ENCODE results near the gene SPSB4. TPM values are rescaled to one million over a fixed set of nuclear protein-coding genes. Genes with fewer than 3 reads are reported as not detected.

The SPSB4 gene
- total and polyA plus RNA-seq, 4 donors, result 0.19 to 1.9 (median 0.87) TPM

GRCh38 chr3:141080431-141080830, 29.3 kb downstream of the SPSB4 start (continued):
- no peak for TF ChIP-seq CTCF (IDR thresholded peaks at IDR 0.05; ENCODE audit: low read depth, low read length, missing input control)

GRCh38 chr3:141081141-141081795, 30.1 kb downstream of the SPSB4 start:
- H3K4me1 ChIP-seq (ENCODE audit: control insufficient read depth in 4 of 4, insufficient read depth in 4 of 4, low read length in 3 of 4), result peaks cover 0 to 2% (median 0%) of the 10 kb centered on the region in 4 donors
- 81% methylated on average over 10 of the region's 10 CpGs for WGBS
- H3K27ac ChIP-seq (ENCODE audit: low read depth in 1 of 2, low read length in 2 of 2), result no peak overlapping the region
- no peak for TF ChIP-seq NR2F2 (IDR thresholded peaks at IDR 0.05)
- TF ChIP-seq RXRA (IDR thresholded peaks at IDR 0.05), result no peak
- TF ChIP-seq ATF3 (IDR thresholded peaks at IDR 0.05), result no peak
- TF ChIP-seq EGR1 (IDR thresholded peaks at IDR 0.05; ENCODE audit: low read depth in 2 of 2), result no peak
- no peak for TF ChIP-seq CTCF (IDR thresholded peaks at IDR 0.05; ENCODE audit: low read depth, low read length, missing input control)
- TF ChIP-seq ZBTB33 (IDR thresholded peaks at IDR 0.05), result no peak
- no peak for TF ChIP-seq FOXA2 (IDR thresholded peaks at IDR 0.05)
- TF ChIP-seq JUND (IDR thresholded peaks at IDR 0.05), result no peak
- TF ChIP-seq MAX (IDR thresholded peaks at IDR 0.05), result no peak
- TF ChIP-seq TAF1 (conservative IDR thresholded peaks at IDR 0.05), result no peak
- no peak for TF ChIP-seq FOXA1 (IDR thresholded peaks at IDR 0.05)
- TF ChIP-seq YY1 (IDR thresholded peaks at IDR 0.05), result no peak
- no peak for TF ChIP-seq GABPA (IDR thresholded peaks at IDR 0.05 in 1 of 2, conservative IDR thresholded peaks at IDR 0.05 in 1 of 2)
- no peak for TF ChIP-seq RAD21 (IDR thresholded peaks at IDR 0.05)
- TF ChIP-seq SP1 (IDR thresholded peaks at IDR 0.05), result no peak
- no peak for TF ChIP-seq HNF4G (IDR thresholded peaks at IDR 0.05)
- TF ChIP-seq REST (IDR thresholded peaks at IDR 0.05), result no peak
- no peak for DNase-seq (ENCODE audit: low spot score)
- H3K4me3 ChIP-seq (ENCODE audit: low read depth in 1 of 3, low read length in 3 of 3), result no peak overlapping the region
- no peak overlapping the region for H3K9ac ChIP-seq (ENCODE audit: low read depth in 1 of 2, low read length in 2 of 2)
- no peaks in the 10 kb centered on the region for H3K27me3 ChIP-seq (ENCODE audit: control insufficient read depth in 4 of 4, insufficient read depth in 4 of 4, low read length in 3 of 4)
- no peaks in the 10 kb centered on the region for H3K36me3 ChIP-seq (ENCODE audit: control insufficient read depth in 4 of 4, insufficient read depth in 3 of 4, low read depth in 1 of 4, low read length in 3 of 4)
- H3K9me3 ChIP-seq (ENCODE audit: control insufficient read depth in 4 of 4, low read length in 3 of 4), result no peaks in the 10 kb centered on the region

Data from liver (tissue), 9 donors.